Astrocyte of the hippocampus (primary cell): ENCODE measurements around the gene CFAP221.
A peak's percentile ranks its signal among the peaks of the same experiment; 100 is the strongest.

Experiments used
- DNase-seq: peaks from one replicate; pipeline ENCODE4 v3.0.0; 2011; ENCODE audit warnings: low read depth, low spot score

Gene CFAP221

GRCh38 chr2:119536707-119537106 lies 7.5 kb upstream of the CFAP221 start:
- DNase-seq: peak; percentile 39

- DNase-seq: no peak
Measured at GRCh38 chr2:119537792-119538191, 6.5 kb upstream of the CFAP221 start.

- DNase-seq: no peak
Measured at GRCh38 chr2:119541476-119541875, 2.8 kb upstream of the CFAP221 start.

- DNase-seq: peak; percentile 25
Measured at GRCh38 chr2:119544939-119545475, 758 bp downstream of the CFAP221 start.

- DNase-seq: peak; percentile 67
Measured at GRCh38 chr2:119545754-119546446, 1.7 kb downstream of the CFAP221 start.

- DNase-seq: no peak
Measured at GRCh38 chr2:119546447-119546767, 2.2 kb downstream of the CFAP221 start.

GRCh38 chr2:119548516-119549120 lies 4.4 kb downstream of the CFAP221 start:
- DNase-seq: no peak

GRCh38 chr2:119549241-119549640 lies 5.0 kb downstream of the CFAP221 start:
- DNase-seq: peak; percentile 40

- DNase-seq: no peak
Measured at GRCh38 chr2:119550346-119550745, 6.1 kb downstream of the CFAP221 start.

- DNase-seq: no peak
Measured at GRCh38 chr2:119550856-119551255, 6.6 kb downstream of the CFAP221 start.

- DNase-seq: no peak
Measured at GRCh38 chr2:119552902-119553301, 8.7 kb downstream of the CFAP221 start.

GRCh38 chr2:119553687-119554344 lies 9.6 kb downstream of the CFAP221 start:
- DNase-seq: peak; percentile 24

GRCh38 chr2:119565481-119565880 lies 21.2 kb downstream of the CFAP221 start:
- DNase-seq: no peak

GRCh38 chr2:119567292-119567691 lies 23.0 kb downstream of the CFAP221 start:
- DNase-seq: no peak

GRCh38 chr2:119574108-119574815 lies 30.0 kb downstream of the CFAP221 start:
- no peak for DNase-seq

- no peak for DNase-seq
Measured at GRCh38 chr2:119574864-119575263, 30.6 kb downstream of the CFAP221 start.

GRCh38 chr2:119575439-119575838 lies 31.2 kb downstream of the CFAP221 start:
- no peak for DNase-seq

GRCh38 chr2:119579424-119580295 lies 35.4 kb downstream of the CFAP221 start:
- DNase-seq: no peak

GRCh38 chr2:119580550-119581072 lies 36.4 kb downstream of the CFAP221 start:
- no peak for DNase-seq

GRCh38 chr2:119583291-119583690 lies 39.0 kb downstream of the CFAP221 start:
- DNase-seq: no peak

- DNase-seq: no peak
Measured at GRCh38 chr2:119584469-119584868, 40.2 kb downstream of the CFAP221 start.
